Endothelial cell of umbilical vein (primary cell): ENCODE data around the gene PTGDS. TPM values are rescaled to one million over a fixed set of nuclear protein-coding genes. Genes with fewer than 3 reads are reported as not detected.

Source experiments
- BruUV-seq: library from RNA; stranded (reverse); fragments of 400-500 nt; replicated peaks from 2 replicates; lab custom pipeline; 2021; lab: Mats Ljungman, UMichigan
- CTCF ChIA-PET: fragments of 300-600, 350-600 bp; sonication (Branson Sonifier 250); formaldehyde crosslinking; loops from one replicate; lab custom pipeline; 2021; ENCODE audit warnings: antibody characterized with exemption, inconsistent platforms; lab: Charles Lee
- POLR2A ChIA-PET: fragments of 300-600, 350-600 bp; sonication (Branson Sonifier 250); formaldehyde crosslinking; loops from one replicate; lab custom pipeline; 2021; ENCODE audit warnings: antibody characterized with exemption, inconsistent platforms; lab: Charles Lee
- DNase-seq: peaks from one replicate; pipeline ENCODE4 v3.0.0-alpha.2; 2011; ENCODE audit warnings: low read depth, low spot score
- FAIRE-seq: peaks from 2 replicates; lab custom pipeline; 2011; peaks lifted over from hg19 to GRCh38; lab: Jason Lieb, UNC
- H2AFZ ChIP-seq: 2 replicates; pipeline ENCODE4 v1.6.0; 2012; ENCODE audit warnings: low read depth, low read length, control low read depth, inconsistent platforms
- H3K27ac ChIP-seq: 2 replicates; pipeline ENCODE4 v1.5.1; 2011; ENCODE audit warnings: low read depth, mild to moderate bottlenecking, control low read depth, low read length, moderate library complexity; ENCODE audit not compliant: insufficient read depth
- H3K27me3 ChIP-seq, 2 experiments: 2 replicates each; pipeline versions ENCODE4 v1.6.0 to v1.6.1; 2011; ENCODE audit warnings: low read length in 2 of 2, mixed read lengths in 1 of 2; ENCODE audit not compliant: control insufficient read depth in 2 of 2, insufficient read depth in 2 of 2
- H3K36me3 ChIP-seq, 2 experiments: 2 replicates in 1 of 2; 3 replicates in 1 of 2; pipeline ENCODE4 v1.5.1; 2011; ENCODE audit warnings: low read length in 2 of 2, mild to moderate bottlenecking in 1 of 2, moderate library complexity in 1 of 2; ENCODE audit not compliant: control insufficient read depth in 2 of 2, insufficient read depth in 2 of 2; ENCODE audit errors: extremely low read depth in 1 of 2
- H3K4me1 ChIP-seq: 3 replicates; pipeline ENCODE4 v1.5.1; 2011; ENCODE audit warnings: mild to moderate bottlenecking, low read length; ENCODE audit not compliant: control insufficient read depth, insufficient read depth; ENCODE audit errors: extremely low read depth
- H3K4me2 ChIP-seq: 2 replicates; pipeline ENCODE4 v1.6.1; 2011; ENCODE audit warnings: low read length, control low read depth, mixed read lengths; ENCODE audit not compliant: insufficient read depth
- H3K4me3 ChIP-seq, 3 experiments: fragments of 200-600 bp in 1 of 3; sonication (generic), shearing (Covaris generic) in 1 of 3; replicated peaks in 1 of 3; 2 replicates each; pipeline ENCODE4 v1.5.1; 2011 to 2016; ENCODE audit warnings: control low read depth in 3 of 3, low read length in 3 of 3, mild to moderate bottlenecking in 2 of 3, inconsistent platforms in 1 of 3, low read depth in 1 of 3, moderate library complexity in 1 of 3; ENCODE audit not compliant: insufficient read depth in 1 of 3
- H3K79me2 ChIP-seq: 2 replicates; pipeline ENCODE4 v1.6.0; 2012; ENCODE audit warnings: low read length, inconsistent platforms; ENCODE audit not compliant: control insufficient read depth, insufficient read depth
- H3K9ac ChIP-seq: replicated peaks from 2 replicates; pipeline ENCODE3; 2011; ENCODE audit warnings: low read length, control low read depth; ENCODE audit not compliant: insufficient read depth; ENCODE audit errors: extremely low read depth
- H3K9me1 ChIP-seq: replicated peaks from 3 replicates; pipeline ENCODE4 v1.6.0; 2011; ENCODE audit warnings: mild to moderate bottlenecking, low read length; ENCODE audit not compliant: control insufficient read depth, insufficient read depth; ENCODE audit errors: extremely low read depth
- H3K9me3 ChIP-seq: replicated peaks from 2 replicates; pipeline ENCODE4 v1.5.1; 2012; ENCODE audit warnings: low read length, inconsistent platforms; ENCODE audit not compliant: control insufficient read depth, insufficient read depth
- H4K20me1 ChIP-seq: replicated peaks from 2 replicates; pipeline ENCODE3; 2011; ENCODE audit warnings: mild to moderate bottlenecking, low read length; ENCODE audit not compliant: control insufficient read depth, insufficient read depth; ENCODE audit errors: extremely low read depth
- EZH2 ChIP-seq: IDR thresholded peaks from 2 replicates; pipeline ENCODE4 v1.6.1; 2012; ENCODE audit warnings: borderline replicate concordance, low read depth, mild to moderate bottlenecking, moderate library complexity, low read length, inconsistent platforms; ENCODE audit not compliant: severe bottlenecking
- FOS ChIP-seq: IDR thresholded peaks from 2 replicates; pipeline ENCODE4 v1.6.1; 2011; ENCODE audit warnings: mild to moderate bottlenecking, low read length, moderate library complexity, borderline replicate concordance; ENCODE audit not compliant: insufficient read depth
- GATA2 ChIP-seq: IDR thresholded peaks from 2 replicates; pipeline ENCODE4 v1.7.0; 2011; ENCODE audit warnings: low read depth, mild to moderate bottlenecking, moderate library complexity, mixed read lengths, low read length; ENCODE audit not compliant: insufficient read length, insufficient read depth
- JUN ChIP-seq: IDR thresholded peaks from 2 replicates; pipeline ENCODE4 v1.6.1; 2011; ENCODE audit warnings: borderline replicate concordance, low read depth; ENCODE audit not compliant: insufficient read length, insufficient read depth
- MYC ChIP-seq: IDR thresholded peaks from one replicate; pipeline ENCODE4 v1.6.1; 2011; ENCODE audit warnings: mild to moderate bottlenecking, low read depth, low read length
- POLR2A ChIP-seq: IDR thresholded peaks from 2 replicates; pipeline ENCODE4 v1.6.1; 2012; ENCODE audit warnings: low read depth, mild to moderate bottlenecking, control low read depth, low read length
- POLR2AphosphoS5 ChIP-seq: IDR thresholded peaks from 2 replicates; pipeline ENCODE4 v1.6.1; 2012; ENCODE audit warnings: low read depth, mild to moderate bottlenecking, control low read depth, low read length, moderate library complexity; ENCODE audit not compliant: insufficient read depth
- dilution Hi-C: fragments of 300-500 bp; cut with MboI; formaldehyde crosslinking; loops from one replicate; pipeline ENCODE4 v1.15.0; 2019; ENCODE audit warnings: low sequenced_read_pairs; ENCODE audit not compliant: extremely low pct_ligation_motif_present
- intact Hi-C: fragments of 100-400 bp; cut with micrococcal nuclease; formaldehyde crosslinking; loops from one replicate; pipeline ENCODE4 v1.10.0; 2022
- polyA plus RNA-seq, 4 experiments: library from polyadenylated mRNA; depleted of rRNA in 3 of 4; stranded (reverse) in 3 of 4; unstranded in 1 of 4; fragments of >200 nt; gene quantifications; 2 replicates each; pipeline versions ENCODE4 v1.2.1 to v1.2.3, GENCODE V29; 2011 to 2012; ENCODE audit warnings: missing spikeins in 1 of 4
- total RNA-seq: library from RNA; stranded (reverse); gene quantifications from 2 replicates; pipeline ENCODE4 v1.2.3, GENCODE V29; 2021
- TF ChIP-seq, protein P1 (sequence below), 2 donors: IDR thresholded peaks; 1 replicate in 1 of 2; 2 replicates in 1 of 2; pipeline ENCODE4 v1.5.1; 2011; ENCODE audit warnings: low read length in 2 of 2, mild to moderate bottlenecking in 2 of 2, moderate library complexity in 2 of 2, control low read depth in 1 of 2, inconsistent platforms in 1 of 2, low read depth in 1 of 2; ENCODE audit not compliant: insufficient read depth in 1 of 2; ENCODE audit errors: extremely low read depth in 1 of 2
- TF ChIP-seq, protein P2 (sequence below): IDR thresholded peaks from 2 replicates; pipeline ENCODE4 v1.6.1; 2011; ENCODE audit not compliant: insufficient read depth, insufficient read length

PTGDS gene
- total and polyA plus RNA-seq, 2 donors (not counting 3 experiments of a cell fraction or from before 2014, with no cell fraction given) = not detected

DNA sequence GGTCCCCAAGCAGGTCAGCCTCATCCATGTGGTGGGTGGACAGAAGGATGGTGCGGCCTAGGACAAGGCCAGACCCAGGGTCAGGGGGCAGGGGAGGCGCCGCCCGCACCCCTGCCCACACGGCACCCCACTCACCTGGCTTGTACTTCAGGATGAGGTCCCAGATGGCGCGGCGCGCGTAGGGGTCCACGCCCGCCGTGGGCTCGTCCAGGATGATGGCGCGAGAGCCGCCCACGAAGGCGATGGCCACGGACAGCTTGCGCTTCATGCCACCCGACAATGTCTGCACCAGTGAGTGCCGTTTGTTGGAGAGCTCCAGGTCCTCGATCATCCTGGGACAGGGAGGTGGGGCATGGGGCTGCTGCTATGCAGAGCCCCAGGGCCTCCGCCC lies 38.2 kb downstream of the PTGDS start:
- H3K4me3 ChIP-seq = no peak overlapping the region
- no peak overlapping the region for H3K27ac ChIP-seq
- TF ChIP-seq FOS = no peak
- TF ChIP-seq POLR2A = no peak
- no peak for TF ChIP-seq POLR2AphosphoS5
- H4K20me1 ChIP-seq = no peaks in the 10 kb centered on the region
- H3K4me1 ChIP-seq = no peaks in the 10 kb centered on the region
- H2AFZ ChIP-seq = no peak overlapping the region
- FAIRE-seq (no peak), DNase-seq (no peak)
- no peaks in the 10 kb centered on the region for H3K9me1 ChIP-seq
- CTCF ChIA-PET = interaction anchor here (2.0 kb wide), 1 partner anchor 14 kb away, joined by 10 read pairs; no protein-coding TSS in a partner anchor
- no peaks in the 10 kb centered on the region for H3K79me2 ChIP-seq
- H3K27me3 ChIP-seq = no peaks in the 10 kb centered on the region
- no peaks in the 10 kb centered on the region for H3K36me3 ChIP-seq
- intact Hi-C loops = no loop called here
- H3K4me2 ChIP-seq = no peak overlapping the region
- H3K9ac ChIP-seq = no peak overlapping the region
- POLR2A ChIA-PET = interaction anchor here (0.9 kb wide), 1 partner anchor 23 kb away, joined by 3 read pairs; the partner anchor contains the start of gene PAXX
- dilution Hi-C loops = no loop called here
- no peaks in the 10 kb centered on the region for H3K9me3 ChIP-seq
- BruUV-seq = no TSS peak

DNA sequence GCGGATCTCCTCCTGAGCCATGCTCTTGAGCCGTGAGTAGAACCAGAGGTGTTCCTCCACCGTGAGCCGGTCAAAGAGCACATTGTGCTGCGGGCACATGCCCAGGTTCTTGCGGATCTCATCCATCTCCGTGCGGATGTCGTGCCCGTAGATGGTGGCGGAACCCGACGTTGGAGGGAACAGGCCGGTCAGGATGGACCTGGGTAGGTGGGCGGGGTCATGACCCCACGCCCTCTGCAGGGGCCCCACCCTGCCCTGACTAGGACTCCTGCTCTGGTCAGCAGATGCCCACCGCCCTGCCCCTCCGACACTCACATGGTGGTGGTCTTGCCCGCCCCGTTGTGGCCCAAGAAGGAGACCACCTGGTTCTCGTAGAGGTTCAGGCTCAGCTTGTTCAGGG lies 38.7 kb downstream of the PTGDS start:
- H3K4me2 ChIP-seq = no peak overlapping the region
- no peak for FAIRE-seq
- no peaks in the 10 kb centered on the region for H3K36me3 ChIP-seq
- dilution Hi-C loops = no loop called here
- H3K9me3 ChIP-seq = no peaks in the 10 kb centered on the region
- H3K27ac ChIP-seq = no peak overlapping the region
- H4K20me1 ChIP-seq = no peaks in the 10 kb centered on the region
- no peaks in the 10 kb centered on the region for H3K27me3 ChIP-seq
- TF ChIP-seq EZH2 (no peak), MYC (no peak), FOS (no peak), GATA2 (no peak), JUN (no peak), POLR2A (no peak), POLR2AphosphoS5 (no peak)
- TF ChIP-seq, protein P1, sequence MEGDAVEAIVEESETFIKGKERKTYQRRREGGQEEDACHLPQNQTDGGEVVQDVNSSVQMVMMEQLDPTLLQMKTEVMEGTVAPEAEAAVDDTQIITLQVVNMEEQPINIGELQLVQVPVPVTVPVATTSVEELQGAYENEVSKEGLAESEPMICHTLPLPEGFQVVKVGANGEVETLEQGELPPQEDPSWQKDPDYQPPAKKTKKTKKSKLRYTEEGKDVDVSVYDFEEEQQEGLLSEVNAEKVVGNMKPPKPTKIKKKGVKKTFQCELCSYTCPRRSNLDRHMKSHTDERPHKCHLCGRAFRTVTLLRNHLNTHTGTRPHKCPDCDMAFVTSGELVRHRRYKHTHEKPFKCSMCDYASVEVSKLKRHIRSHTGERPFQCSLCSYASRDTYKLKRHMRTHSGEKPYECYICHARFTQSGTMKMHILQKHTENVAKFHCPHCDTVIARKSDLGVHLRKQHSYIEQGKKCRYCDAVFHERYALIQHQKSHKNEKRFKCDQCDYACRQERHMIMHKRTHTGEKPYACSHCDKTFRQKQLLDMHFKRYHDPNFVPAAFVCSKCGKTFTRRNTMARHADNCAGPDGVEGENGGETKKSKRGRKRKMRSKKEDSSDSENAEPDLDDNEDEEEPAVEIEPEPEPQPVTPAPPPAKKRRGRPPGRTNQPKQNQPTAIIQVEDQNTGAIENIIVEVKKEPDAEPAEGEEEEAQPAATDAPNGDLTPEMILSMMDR (IDR thresholded peaks at IDR 0.05; ENCODE audit: extremely low read depth in 1 of 2, insufficient read depth in 1 of 2, low read depth in 1 of 2, low read length in 2 of 2) = no peak
- TF ChIP-seq, protein P2, sequence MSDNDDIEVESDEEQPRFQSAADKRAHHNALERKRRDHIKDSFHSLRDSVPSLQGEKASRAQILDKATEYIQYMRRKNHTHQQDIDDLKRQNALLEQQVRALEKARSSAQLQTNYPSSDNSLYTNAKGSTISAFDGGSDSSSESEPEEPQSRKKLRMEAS = no peak
- H3K4me1 ChIP-seq = no peaks in the 10 kb centered on the region
- POLR2A ChIA-PET = no interaction called here
- no TSS peak for BruUV-seq
- H3K9me1 ChIP-seq = no peaks in the 10 kb centered on the region
- intact Hi-C loops = no loop called here
- no peak overlapping the region for H3K4me3 ChIP-seq
- H3K79me2 ChIP-seq = no peaks in the 10 kb centered on the region
- H2AFZ ChIP-seq = no peak overlapping the region
- DNase-seq = no peak
- CTCF ChIA-PET = interaction anchor here (2.0 kb wide), 1 partner anchor 13 kb away, joined by 10 read pairs; no protein-coding TSS in a partner anchor
- no peak overlapping the region for H3K9ac ChIP-seq
